ENCODE data around the gene PLCL2.

Gene PLCL2

DNA sequence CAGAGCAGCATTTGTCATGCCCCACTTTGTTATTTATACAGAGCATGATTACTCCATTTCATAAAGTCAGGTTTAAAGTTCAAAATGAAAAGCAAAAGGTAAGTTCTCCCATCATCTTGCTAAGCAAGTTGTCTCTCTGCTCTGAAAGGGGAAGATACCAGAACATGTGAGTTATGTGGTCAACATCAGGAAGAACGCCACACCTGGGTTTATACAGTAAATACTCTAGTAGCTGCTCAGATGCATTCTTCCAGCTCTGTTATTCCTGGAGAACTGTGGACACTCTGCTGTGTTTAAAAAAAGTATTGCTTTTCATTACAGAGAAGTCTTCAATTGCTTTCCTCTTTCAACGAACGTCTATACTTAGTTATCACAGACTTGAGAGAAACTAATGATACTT, 145.7 kb downstream of the PLCL2 start:
- Histone ChIP-seq H3K4me3 (ENCODE audit: insufficient read depth, low read length, poor library complexity, severe bottlenecking) (no peak overlapping the region), H3K27me3 (ENCODE audit: low read length) (no peaks in the 10 kb centered on the region), H3K36me3 (ENCODE audit: low read length) (no peaks in the 10 kb centered on the region), H3K9me3 (ENCODE audit: insufficient read depth, low read length) (no peaks in the 10 kb centered on the region), H3K4me2 (ENCODE audit: low read depth, low read length, poor library complexity, severe bottlenecking) (no peak overlapping the region), H3K9ac (ENCODE audit: low read length) (no peak overlapping the region), H4K20me1 (ENCODE audit: low read depth, low read length) (no peaks in the 10 kb centered on the region), H3K27ac (ENCODE audit: low read depth, low read length) (no peak overlapping the region), H3K79me2 (ENCODE audit: insufficient read depth, low read length) (no peaks in the 10 kb centered on the region), H3F3A (ENCODE audit: insufficient read depth) (no peaks in the 10 kb centered on the region), H2AFZ (ENCODE audit: low read depth, low read length, severe bottlenecking) (no peak overlapping the region), H3K9me2 (replicated peaks; ENCODE audit: insufficient read depth, low read length) (no peaks in the 10 kb centered on the region)
- no peak for TF ChIP-seq EZH2phosphoT487 (conservative IDR thresholded peaks at IDR 0.05; ENCODE audit: low read length)
- TF ChIP-seq, protein P1, sequence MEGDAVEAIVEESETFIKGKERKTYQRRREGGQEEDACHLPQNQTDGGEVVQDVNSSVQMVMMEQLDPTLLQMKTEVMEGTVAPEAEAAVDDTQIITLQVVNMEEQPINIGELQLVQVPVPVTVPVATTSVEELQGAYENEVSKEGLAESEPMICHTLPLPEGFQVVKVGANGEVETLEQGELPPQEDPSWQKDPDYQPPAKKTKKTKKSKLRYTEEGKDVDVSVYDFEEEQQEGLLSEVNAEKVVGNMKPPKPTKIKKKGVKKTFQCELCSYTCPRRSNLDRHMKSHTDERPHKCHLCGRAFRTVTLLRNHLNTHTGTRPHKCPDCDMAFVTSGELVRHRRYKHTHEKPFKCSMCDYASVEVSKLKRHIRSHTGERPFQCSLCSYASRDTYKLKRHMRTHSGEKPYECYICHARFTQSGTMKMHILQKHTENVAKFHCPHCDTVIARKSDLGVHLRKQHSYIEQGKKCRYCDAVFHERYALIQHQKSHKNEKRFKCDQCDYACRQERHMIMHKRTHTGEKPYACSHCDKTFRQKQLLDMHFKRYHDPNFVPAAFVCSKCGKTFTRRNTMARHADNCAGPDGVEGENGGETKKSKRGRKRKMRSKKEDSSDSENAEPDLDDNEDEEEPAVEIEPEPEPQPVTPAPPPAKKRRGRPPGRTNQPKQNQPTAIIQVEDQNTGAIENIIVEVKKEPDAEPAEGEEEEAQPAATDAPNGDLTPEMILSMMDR (IDR thresholded peaks at IDR 0.05; ENCODE audit: insufficient read depth, low read length, poor library complexity, severe bottlenecking), result no peak

DNA sequence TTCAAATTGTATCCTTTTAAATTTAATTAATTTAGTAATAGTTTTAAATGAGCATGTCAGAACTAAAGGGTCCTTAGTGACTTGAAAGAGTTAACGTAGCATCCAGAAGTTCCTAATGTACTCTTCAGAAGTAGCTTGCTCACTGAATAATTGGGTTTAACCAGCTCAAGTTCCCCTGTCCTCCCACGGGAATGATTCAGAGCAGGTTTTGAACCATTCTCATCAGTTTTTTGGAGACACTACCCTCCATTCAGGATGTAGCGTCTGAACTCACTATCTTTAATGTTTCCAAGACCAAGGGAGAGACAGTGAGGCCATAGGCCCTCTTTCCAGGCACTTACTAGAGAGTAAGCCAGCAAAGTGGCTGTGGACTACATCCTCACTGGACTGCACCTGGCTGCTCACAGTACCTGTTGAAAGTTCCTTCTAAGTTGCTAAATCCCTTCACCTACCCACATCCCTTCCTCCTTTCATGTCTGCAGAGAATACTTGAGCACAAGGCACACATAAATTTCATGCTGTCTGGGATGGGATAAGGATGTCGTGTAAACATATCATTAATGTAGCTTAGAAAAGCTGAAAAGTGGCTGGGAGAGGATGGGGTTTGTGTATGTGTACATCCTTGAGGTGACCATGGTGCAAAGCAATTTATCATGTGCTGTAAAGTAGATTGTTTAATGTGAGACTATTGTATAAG, 146.3 kb downstream of the PLCL2 start:
- Histone ChIP-seq H2AFZ (ENCODE audit: low read depth, low read length, severe bottlenecking) (no peak overlapping the region), H3K4me3 (ENCODE audit: insufficient read depth, low read length, poor library complexity, severe bottlenecking) (no peak overlapping the region), H3K9me3 (ENCODE audit: insufficient read depth, low read length) (no peaks in the 10 kb centered on the region), H3K9ac (ENCODE audit: low read length) (no peak overlapping the region), H3K79me2 (ENCODE audit: insufficient read depth, low read length) (no peaks in the 10 kb centered on the region), H3K9me2 (replicated peaks; ENCODE audit: insufficient read depth, low read length) (no peaks in the 10 kb centered on the region), H3K27ac (ENCODE audit: low read depth, low read length) (no peak overlapping the region), H3F3A (ENCODE audit: insufficient read depth) (no peaks in the 10 kb centered on the region), H3K4me2 (ENCODE audit: low read depth, low read length, poor library complexity, severe bottlenecking) (no peak overlapping the region), H4K20me1 (ENCODE audit: low read depth, low read length) (no peaks in the 10 kb centered on the region), H3K27me3 (ENCODE audit: low read length) (no peaks in the 10 kb centered on the region), H3K36me3 (ENCODE audit: low read length) (no peaks in the 10 kb centered on the region)
- TF ChIP-seq EZH2phosphoT487 (conservative IDR thresholded peaks at IDR 0.05; ENCODE audit: low read length), result no peak
- TF ChIP-seq, protein P1 (IDR thresholded peaks at IDR 0.05; ENCODE audit: insufficient read depth, low read length, poor library complexity, severe bottlenecking), result no peak

DNA sequence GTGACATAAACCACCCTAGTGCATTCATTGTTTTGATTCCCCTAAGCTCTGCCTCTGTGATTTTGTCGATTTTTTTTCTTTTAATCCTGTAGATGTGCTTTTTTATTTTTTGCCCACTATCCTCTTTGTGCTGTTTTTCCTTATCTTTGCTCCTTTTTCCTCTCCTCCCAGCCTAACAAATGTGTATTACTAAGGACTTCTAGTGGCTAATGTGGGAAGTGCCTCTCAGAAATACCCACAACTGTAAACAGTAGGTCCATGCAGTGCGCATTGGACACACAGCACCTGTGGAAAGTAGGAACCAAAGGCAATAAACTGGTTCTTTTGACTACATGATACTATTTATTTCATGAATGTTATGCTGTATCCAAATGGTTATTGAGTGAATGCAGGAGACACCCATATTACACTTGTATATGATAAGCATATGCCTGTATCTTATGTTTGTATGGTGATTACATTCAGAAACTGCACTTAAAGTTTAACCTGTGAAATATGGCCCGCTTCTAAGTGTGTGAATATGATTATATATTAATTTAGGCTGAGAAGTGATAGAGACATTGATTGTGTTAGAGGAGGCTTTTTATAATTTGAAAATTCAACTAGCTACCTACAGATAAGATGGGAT, 147.8 kb downstream of the PLCL2 start:
- Histone ChIP-seq H4K20me1 (ENCODE audit: low read depth, low read length) (no peaks in the 10 kb centered on the region), H3K4me3 (ENCODE audit: insufficient read depth, low read length, poor library complexity, severe bottlenecking) (no peak overlapping the region), H3K9me3 (ENCODE audit: insufficient read depth, low read length) (no peaks in the 10 kb centered on the region), H3K4me2 (ENCODE audit: low read depth, low read length, poor library complexity, severe bottlenecking) (no peak overlapping the region), H2AFZ (ENCODE audit: low read depth, low read length, severe bottlenecking) (no peak overlapping the region), H3K9ac (ENCODE audit: low read length) (no peak overlapping the region), H3K27me3 (ENCODE audit: low read length) (no peaks in the 10 kb centered on the region), H3K9me2 (replicated peaks; ENCODE audit: insufficient read depth, low read length) (no peaks in the 10 kb centered on the region), H3K79me2 (ENCODE audit: insufficient read depth, low read length) (no peaks in the 10 kb centered on the region), H3K36me3 (ENCODE audit: low read length) (no peaks in the 10 kb centered on the region), H3F3A (ENCODE audit: insufficient read depth) (no peaks in the 10 kb centered on the region), H3K27ac (ENCODE audit: low read depth, low read length) (no peak overlapping the region)
- TF ChIP-seq EZH2phosphoT487 (conservative IDR thresholded peaks at IDR 0.05; ENCODE audit: low read length), result no peak
- TF ChIP-seq, protein P1 (IDR thresholded peaks at IDR 0.05; ENCODE audit: insufficient read depth, low read length, poor library complexity, severe bottlenecking), result peak; percentile 36

Measured in SU-DHL-6 (cell line).